Measurements from ENCODE around the gene HADH. TPM values are rescaled to one million over a fixed set of nuclear protein-coding genes. Genes with fewer than 3 reads are reported as not detected.

Gene HADH
- total RNA-seq, 2 experiments from 2014 or later = 42.7 TPM

- POLR2A ChIA-PET = no interaction called here
- CTCF ChIA-PET = no interaction called here
These were observed 61.7 kb downstream of the HADH start for GRCh38 chr4:108051343-108051742.

GRCh38 chr4:108052558-108053120 is 63.0 kb downstream of the HADH start:
- ChIA-PET POLR2A (no interaction called here), CTCF (no interaction called here)

- ChIA-PET POLR2A (no interaction called here), CTCF (no interaction called here)
These were observed 63.6 kb downstream of the HADH start for GRCh38 chr4:108053251-108053711.

- CTCF ChIA-PET = no interaction called here
- POLR2A ChIA-PET = no interaction called here
These were observed 64.4 kb downstream of the HADH start for GRCh38 chr4:108054025-108054638.

- ChIA-PET CTCF (interaction anchor here (1.0 kb wide), 1 partner anchor 63 kb away, joined by 3 read pairs; no protein-coding TSS in a partner anchor), POLR2A (interaction anchor here (1.0 kb wide), 1 partner anchor 53 kb away, joined by 9 read pairs; no protein-coding TSS in a partner anchor)
These were observed 66.1 kb downstream of the HADH start for GRCh38 chr4:108055787-108056186.

GRCh38 chr4:108056418-108056817 is 66.7 kb downstream of the HADH start:
- POLR2A ChIA-PET = interaction anchor here (1.0 kb wide), 1 partner anchor 52 kb away, joined by 9 read pairs; no protein-coding TSS in a partner anchor
- CTCF ChIA-PET = no interaction called here

GRCh38 chr4:108058685-108059440 is 69.2 kb downstream of the HADH start:
- CTCF ChIA-PET = interaction anchor here (1.0 kb wide), 1 partner anchor 29 kb away, joined by 3 read pairs; no protein-coding TSS in a partner anchor
- POLR2A ChIA-PET = no interaction called here

GRCh38 chr4:108060164-108060563 is 70.5 kb downstream of the HADH start:
- ChIA-PET CTCF (interaction anchor here (1.2 kb wide), 1 partner anchor 277 kb away, joined by 3 read pairs; no protein-coding TSS in a partner anchor), POLR2A (no interaction called here)

GRCh38 chr4:108060686-108061321 is 71.1 kb downstream of the HADH start:
- POLR2A ChIA-PET = interaction anchor here (0.7 kb wide), 1 partner anchor 47 kb away, joined by 4 read pairs; no protein-coding TSS in a partner anchor
- CTCF ChIA-PET = interaction anchor here (0.5 to 1.2 kb wide), 2 partner anchors 32 to 277 kb away, joined by 3 read pairs; no protein-coding TSS in a partner anchor

GRCh38 chr4:108068442-108068841 is 78.8 kb downstream of the HADH start:
- ChIA-PET CTCF (no interaction called here), POLR2A (no interaction called here)

GRCh38 chr4:108070775-108071174 is 81.1 kb downstream of the HADH start:
- CTCF ChIA-PET = no interaction called here
- POLR2A ChIA-PET = no interaction called here

- POLR2A ChIA-PET = no interaction called here
- CTCF ChIA-PET = interaction anchor here (0.6 kb wide), 1 partner anchor 54 kb away, joined by 4 read pairs; no protein-coding TSS in a partner anchor
These were observed 82.6 kb downstream of the HADH start for GRCh38 chr4:108072300-108072699.

GRCh38 chr4:108078024-108078733 is 88.5 kb downstream of the HADH start:
- ChIA-PET POLR2A (no interaction called here), CTCF (interaction anchor here (1.0 kb wide), 1 partner anchor 80 kb away, joined by 3 read pairs; no protein-coding TSS in a partner anchor)

GRCh38 chr4:108080747-108081146 is 91.1 kb downstream of the HADH start:
- ChIA-PET CTCF (no interaction called here), POLR2A (no interaction called here)

- POLR2A ChIA-PET = no interaction called here
- CTCF ChIA-PET = no interaction called here
These were observed 91.6 kb downstream of the HADH start for GRCh38 chr4:108081256-108081655.

Other genes starting within 250 kb of the HADH start
- gene SGMS2, start 165.0 kb upstream of the HADH start, total RNA-seq = under 1 TPM; 0.46 TPM
- 1 to 10 TPM; 2.9 to 3.1 TPM for gene CYP2U1, start 58.3 kb upstream of the HADH start, total RNA-seq
- 10 to 100 TPM; 46.5 to 48.5 TPM for gene LEF1, start 179.0 kb downstream of the HADH start, total RNA-seq